Measurements from ENCODE around the gene PGRMC1.

DNA sequence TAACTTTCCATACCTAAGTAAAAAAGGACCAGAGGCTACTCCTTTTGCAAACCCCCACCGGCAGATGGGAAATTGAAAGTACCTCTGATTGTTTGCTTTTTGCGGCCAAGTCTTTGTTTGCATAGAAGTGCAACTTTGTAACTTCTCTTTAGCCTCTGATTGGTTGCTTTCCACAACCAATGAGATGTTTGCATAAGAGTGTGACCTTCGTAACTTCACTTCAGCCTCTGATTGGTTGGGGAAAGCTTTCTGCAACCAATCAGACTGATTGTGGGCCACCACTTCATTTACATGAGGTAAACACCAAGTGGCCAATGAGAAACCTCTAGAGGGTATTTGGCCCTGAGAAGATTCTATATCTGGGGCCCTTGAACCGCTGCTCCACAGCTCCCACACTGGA is 48.8 kb upstream of the PGRMC1 start:
- TF ChIP-seq POLR2AphosphoS5 (IDR thresholded peaks at IDR 0.05; ENCODE audit: low read depth, low read length) = no peak
- TF ChIP-seq TAF1 (IDR thresholded peaks at IDR 0.05; ENCODE audit: borderline replicate concordance, insufficient read depth, low read length) = no peak
- TF ChIP-seq, protein P1, sequence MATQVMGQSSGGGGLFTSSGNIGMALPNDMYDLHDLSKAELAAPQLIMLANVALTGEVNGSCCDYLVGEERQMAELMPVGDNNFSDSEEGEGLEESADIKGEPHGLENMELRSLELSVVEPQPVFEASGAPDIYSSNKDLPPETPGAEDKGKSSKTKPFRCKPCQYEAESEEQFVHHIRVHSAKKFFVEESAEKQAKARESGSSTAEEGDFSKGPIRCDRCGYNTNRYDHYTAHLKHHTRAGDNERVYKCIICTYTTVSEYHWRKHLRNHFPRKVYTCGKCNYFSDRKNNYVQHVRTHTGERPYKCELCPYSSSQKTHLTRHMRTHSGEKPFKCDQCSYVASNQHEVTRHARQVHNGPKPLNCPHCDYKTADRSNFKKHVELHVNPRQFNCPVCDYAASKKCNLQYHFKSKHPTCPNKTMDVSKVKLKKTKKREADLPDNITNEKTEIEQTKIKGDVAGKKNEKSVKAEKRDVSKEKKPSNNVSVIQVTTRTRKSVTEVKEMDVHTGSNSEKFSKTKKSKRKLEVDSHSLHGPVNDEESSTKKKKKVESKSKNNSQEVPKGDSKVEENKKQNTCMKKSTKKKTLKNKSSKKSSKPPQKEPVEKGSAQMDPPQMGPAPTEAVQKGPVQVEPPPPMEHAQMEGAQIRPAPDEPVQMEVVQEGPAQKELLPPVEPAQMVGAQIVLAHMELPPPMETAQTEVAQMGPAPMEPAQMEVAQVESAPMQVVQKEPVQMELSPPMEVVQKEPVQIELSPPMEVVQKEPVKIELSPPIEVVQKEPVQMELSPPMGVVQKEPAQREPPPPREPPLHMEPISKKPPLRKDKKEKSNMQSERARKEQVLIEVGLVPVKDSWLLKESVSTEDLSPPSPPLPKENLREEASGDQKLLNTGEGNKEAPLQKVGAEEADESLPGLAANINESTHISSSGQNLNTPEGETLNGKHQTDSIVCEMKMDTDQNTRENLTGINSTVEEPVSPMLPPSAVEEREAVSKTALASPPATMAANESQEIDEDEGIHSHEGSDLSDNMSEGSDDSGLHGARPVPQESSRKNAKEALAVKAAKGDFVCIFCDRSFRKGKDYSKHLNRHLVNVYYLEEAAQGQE (IDR thresholded peaks at IDR 0.05; ENCODE audit: insufficient read depth in 1 of 2, low read depth in 2 of 2, low read length in 2 of 2) = no peak
